DMS79 treated with DMSO at 0.1 percent for 48 hours (cell line): ENCODE measurements around the gene NDUFAF5.

Experiments used
- DNase-seq: peaks from one replicate; lab custom pipeline; 2025; lab: John Stamatoyannopoulos, UW

The NDUFAF5 gene

DNA sequence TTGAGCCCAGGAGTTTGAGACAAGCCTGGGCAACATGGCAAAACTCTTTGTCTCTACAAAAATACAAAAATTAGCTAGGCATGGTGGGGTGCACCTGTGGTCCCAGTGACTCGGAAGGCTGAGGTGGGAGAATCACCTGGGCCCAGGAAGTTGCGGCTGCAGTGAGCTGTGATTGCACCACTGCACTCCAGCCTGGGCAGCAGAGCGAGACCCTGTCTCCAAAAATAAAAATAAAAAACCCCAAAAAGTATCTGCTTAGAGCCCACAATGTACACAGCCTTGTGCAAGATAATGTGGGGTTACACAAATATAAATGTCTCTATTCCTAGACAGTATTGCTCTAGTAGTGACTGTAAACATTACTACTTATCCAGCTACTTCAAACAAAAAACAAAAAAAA is 6.0 kb upstream of the NDUFAF5 start:
- no peak for DNase-seq

DNA sequence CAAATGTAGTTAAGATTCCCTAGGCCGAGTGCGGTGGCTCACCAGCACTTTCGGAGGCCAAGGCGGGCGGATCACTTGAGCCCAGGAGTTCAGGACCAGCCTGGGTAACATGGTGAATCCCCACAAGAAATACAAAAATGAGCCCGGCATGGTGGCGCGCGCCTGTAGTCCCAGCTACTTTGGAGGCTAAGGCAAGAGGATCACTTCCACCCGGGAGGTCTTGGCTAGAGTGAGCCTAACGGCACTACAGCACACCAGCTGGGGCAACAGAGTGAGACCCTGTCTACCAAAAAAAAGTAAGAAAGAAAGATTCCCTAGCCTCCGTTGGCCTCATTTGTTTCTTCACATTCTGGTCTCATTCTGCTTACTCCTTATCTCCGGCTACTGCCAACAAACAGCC is 1.3 kb upstream of the NDUFAF5 start:
- DNase-seq: no peak

DNA sequence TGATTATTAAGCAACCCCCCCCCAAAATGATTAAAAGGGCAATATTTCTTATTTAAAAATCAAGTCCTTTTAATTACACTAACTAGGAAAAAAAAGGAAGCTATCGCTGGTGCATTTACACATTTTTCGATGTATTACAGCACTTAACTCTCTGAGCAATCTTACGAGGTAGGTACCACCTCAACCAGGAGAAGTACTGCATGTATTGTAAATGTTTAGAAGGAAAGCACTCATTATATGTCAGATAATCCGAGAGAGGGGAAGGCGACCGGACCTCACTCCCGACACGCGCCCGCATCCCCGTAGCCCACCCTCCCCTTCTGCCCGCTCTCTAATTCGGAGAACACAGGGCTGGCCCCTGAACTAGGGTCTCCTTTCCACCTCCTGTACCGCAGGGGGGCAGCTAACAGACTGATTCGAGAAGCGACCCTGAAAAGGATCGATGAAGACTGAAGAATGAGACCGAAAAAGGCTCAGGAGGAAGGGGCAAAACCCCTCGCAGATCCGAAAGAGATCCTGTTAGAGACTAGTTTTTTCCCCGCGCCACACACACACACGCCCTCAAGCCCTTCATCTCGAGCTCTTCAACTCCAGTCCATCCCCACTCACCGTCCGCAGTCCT is 446 bp upstream of the NDUFAF5 start:
- peak; percentile 30 for DNase-seq

DNA sequence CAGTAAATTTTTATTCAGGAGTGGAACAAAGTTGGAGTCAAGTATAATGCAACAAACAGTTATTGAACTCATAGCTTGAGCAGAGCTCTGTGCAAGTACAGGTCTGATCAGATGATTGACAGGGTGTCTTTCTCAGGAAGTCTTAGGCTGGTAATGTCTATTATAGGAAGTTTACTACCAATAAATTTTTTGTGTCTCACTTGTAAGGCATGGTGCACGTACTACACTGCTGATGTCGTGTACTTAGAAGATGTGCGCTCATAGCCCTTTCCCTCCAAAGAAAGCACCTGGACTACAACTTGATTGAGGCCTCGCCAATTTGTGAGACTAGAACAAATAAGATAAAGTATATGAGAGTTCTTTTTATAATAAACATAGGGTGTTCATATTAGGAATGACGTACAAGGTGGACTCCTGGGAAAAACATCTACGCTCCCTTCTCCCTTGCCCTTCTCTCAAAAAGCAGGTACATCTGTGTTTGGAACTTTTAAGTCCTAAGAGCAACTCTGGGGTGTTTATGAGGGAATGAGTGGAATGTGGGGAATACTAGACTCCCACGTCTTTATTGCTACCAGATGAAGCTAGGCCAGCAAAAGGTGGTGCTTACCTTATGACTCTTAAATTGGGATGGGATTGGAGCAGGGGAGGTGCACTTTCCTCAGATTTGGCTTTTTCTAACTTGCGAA is 1.5 kb downstream of the NDUFAF5 start:
- DNase-seq: no peak

DNA sequence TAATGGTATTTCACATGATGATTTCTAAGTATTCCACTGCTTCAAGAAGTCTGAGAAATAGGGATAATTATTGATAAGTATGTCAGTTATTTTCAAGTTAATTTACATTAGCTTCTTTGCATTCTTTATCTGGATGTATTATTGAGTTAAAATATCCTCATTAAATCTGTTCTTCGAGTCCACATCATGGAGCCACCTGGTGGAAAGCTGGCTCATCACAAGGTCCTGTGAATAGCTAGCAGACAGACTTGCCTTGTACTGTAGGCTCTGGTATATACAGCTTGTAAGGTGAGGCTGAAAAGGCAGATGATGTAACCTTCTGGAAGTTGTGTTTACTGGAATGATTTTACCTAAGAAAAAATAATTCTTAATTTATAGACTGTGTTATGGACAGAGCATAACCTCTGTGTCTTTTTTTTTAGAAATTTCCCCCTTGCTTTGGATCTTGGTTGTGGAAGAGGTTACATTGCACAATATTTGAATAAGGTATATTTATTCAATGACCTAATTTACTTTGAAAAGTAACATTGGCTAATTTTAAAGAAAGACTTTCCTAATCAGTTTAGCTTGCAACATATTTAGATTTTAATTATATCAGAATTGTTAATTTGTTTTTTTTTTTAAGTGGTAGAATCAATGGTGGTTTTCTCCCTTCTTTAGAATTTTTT is 3.5 kb downstream of the NDUFAF5 start:
- peak; percentile 11 for DNase-seq

DNA sequence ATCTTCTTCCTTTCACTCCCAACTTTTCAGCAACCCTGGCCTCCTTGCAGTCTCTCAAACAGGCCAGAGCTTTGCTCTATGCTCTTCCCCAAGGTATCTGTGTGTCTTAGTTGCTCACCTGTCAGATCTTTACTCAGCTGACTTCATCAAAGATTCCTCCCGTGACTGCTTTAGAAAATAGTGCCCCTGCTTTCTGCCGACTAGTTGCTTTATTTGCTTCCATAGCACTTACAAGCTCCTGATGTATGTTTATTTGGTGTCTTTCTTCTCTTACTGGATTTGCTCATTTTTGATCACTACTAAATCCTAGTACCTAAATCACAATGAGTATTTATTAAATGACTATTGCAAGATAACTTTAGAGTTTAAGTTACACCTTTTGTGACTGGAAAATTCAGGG is 5.9 kb downstream of the NDUFAF5 start:
- DNase-seq: no peak

DNA sequence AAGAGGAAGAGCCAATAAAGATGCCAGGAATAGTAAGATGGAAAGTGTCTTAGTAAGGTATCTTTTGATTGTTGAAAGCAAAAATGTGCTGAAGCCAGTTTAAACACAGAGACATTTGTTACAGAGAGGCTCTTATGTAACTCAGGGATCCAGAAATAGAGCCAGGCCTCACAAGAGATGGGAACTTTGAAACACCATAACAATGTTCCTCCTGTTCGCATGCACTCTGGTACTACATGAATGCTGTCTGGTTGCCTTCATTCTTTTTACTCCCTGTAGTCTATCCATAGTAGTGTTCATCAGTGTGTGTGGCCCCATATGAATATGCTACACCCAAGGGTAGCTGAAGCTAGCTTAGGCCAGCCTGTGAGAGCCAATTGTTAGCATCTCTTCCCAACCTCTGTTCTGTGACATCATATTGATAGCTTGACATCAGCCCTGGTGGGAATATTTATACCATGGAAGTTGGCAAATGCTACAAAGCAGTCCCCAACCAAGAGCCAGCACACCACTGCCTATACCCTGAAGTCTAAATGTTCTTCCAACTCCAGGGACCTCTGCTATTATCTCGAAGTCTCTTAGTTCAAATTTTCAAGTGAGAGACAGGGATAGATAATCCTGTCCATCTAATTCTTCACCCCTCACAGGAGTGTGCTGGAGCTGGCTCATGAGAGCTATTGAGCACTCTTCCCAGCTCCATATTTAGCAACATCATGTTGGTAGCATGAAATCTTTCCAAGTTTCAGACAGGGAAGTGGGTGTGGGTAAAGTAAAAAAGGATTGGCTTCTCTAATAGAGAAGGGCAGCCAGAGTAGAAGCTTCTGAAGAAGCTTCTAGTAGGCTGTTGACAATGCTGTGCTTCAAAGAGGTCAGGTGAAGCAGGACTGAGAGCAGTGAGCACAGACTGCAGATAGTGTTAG is 7.0 kb downstream of the NDUFAF5 start:
- no peak for DNase-seq

DNA sequence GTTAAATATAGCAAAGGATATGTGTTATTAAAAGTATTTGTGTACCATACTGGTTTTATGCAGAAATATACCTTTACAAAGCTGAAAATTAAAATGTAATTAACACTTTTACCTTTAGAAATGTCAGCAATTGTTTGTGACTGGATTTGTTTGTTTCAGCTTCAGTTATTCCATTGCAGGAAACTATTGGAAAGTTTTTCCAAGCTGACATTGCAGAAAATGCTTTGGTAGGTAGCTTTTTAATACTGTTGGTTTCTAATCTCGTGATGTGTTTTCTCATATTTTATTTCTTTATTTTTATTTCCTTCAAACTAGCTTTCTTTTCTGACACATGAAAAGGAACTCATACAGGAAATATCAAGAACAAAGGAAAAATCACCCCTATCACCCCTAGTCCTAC is 8.2 kb downstream of the NDUFAF5 start:
- no peak for DNase-seq

DNA sequence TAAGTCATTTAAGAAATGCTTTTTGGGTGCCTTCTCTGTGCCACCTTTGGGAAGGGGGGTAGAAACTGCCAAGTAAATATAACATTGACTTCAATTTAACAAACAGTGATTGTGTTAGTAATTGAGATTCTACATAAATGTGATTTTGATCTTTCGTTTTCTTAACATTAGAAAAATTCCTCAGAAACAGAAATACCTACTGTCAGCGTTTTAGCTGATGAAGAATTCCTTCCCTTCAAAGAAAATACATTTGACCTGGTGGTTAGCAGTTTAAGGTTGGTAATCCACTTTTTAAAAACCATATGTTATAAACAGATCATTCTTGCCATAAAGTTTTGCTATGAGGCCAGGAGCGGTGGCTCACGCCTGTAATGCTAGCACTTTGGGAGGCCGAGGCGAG is 9.8 kb downstream of the NDUFAF5 start:
- DNase-seq: no peak

DNA sequence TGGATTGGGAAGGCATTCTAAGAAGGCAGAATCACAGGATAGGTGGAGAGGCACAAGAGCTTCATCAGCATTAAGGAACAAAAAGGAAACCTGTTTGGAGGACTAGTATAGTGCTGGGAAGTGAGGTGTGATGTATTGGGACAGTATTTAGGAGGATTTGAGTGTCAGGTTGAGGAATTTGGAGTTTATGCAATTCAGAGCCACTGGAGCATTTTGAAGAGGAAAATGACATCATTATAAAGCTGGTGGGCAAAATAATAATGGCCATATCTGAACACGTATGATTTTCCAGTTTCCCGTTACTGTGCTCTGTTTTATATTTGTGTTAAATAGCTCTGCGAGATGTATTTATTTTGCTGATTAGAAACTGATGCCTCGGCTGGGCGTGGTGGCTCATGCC is 14.2 kb downstream of the NDUFAF5 start:
- DNase-seq: no peak

DNA sequence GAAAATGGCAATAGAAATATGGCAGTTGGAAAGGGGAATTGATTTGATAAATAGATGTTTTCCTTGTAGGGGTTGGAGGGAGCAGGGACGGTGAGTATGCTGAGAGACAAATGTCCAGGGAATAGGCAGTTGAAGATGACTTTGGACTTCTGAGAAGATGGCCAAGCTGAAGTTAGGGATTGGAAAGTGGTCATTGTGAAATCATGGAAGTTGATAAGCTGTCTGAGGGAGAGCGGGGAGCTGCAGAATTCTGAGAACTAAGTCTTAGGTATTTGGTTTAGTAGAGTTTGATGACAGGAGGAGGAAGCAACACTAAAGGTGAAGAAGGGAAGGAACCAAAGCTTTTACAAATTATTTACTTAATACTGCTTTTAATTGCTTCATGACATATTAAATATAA is 15.1 kb downstream of the NDUFAF5 start:
- no peak for DNase-seq

DNA sequence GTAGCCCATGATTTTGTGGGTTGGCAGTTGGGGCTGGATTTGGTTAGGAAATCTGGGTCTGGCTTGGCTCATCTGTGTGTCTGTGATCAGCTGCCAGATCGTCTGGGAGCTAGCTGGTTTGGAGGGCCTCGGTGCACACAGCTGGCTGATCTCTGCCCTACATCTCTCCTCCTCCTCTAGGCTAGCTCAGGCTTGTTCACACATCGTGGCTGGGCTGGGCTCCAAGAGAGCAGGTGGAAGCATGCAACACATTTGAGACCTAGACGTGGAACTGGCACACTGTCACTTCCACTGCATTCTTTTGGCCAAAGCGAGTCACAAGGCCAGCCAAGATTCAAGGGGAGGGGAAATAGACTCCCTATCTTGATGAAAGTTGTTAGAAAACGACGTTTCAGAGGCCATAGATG is 15.9 kb downstream of the NDUFAF5 start:
- peak; percentile 94 for DNase-seq

DNA sequence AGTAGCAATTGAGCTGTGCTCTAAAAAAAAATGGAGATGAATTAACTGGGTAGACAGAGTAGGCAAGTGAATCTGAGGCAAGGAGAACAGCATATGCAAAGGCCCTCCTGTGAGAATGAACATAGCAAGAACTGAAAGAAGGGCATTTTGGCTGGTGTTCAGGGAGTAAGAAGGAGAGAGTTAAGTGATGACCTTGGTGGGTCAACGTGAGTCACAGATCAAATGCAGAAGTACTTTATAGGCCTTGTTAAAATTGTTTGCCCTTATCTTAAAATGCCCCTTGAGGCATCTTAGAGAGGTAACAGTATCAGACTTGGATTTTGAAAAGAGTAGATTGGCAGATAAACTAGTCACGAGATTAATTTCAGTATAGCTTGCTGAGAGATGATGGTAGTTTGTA is 24.5 kb downstream of the NDUFAF5 start:
- DNase-seq: peak; percentile 90

DNA sequence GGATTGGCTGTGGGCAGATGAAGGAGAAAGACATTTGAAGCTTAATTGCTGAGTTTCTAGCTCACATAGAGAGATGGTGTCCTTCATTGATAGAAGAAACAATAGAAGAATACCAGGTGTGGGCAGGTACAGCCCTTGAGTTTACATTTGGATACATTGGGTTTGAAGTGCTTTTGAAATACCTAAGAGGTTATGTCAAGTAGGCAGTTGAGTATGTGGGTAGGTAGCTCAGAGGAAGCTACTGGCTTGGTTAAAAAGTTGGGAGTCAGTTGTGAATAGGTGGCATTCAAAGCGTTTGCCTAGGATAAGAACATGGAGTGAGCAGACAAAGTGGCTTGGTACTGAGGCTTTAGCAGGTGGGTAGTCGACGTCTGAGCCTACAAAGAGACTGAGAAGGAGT is 25.0 kb downstream of the NDUFAF5 start:
- peak; percentile 90 for DNase-seq

DNA sequence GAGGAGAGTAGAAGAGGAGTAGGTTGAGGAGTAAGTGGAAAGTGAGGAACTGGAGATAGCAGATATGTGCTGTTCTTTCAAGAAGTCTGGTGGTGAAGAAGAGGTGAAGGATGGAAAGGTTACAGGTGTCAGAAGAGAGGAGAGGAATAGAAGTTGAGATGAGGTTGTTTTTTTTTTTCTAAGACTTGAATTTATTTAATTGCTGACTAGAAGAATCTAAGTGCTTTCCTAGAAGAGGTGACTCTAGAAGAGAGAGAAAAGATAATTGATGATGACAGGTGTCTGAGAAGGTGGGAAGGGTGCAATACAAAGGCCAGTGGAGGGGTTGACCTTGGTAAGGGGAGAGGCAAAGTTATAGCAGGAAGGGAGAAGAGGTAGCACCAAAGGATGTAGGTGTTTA is 25.6 kb downstream of the NDUFAF5 start:
- no peak for DNase-seq

DNA sequence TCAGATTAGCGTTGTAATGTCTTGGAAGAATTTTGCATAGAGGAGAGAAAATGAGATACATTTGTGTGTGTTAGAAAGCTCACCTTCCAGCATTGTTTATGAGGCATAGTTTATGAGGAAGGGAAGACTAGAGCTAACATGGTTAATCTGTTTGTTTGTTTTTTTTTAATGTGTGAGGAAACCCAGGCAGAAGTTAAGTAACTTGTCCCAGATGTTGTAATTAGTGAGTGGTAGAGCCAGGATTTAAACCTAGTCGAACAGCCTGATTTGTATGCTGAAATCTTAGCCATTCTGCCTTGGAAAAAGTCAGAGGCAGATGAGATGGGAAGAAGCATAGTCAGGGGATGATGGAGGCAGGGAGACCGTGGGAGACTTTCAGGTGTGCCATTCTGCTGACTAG is 29.1 kb downstream of the NDUFAF5 start:
- DNase-seq: no peak

DNA sequence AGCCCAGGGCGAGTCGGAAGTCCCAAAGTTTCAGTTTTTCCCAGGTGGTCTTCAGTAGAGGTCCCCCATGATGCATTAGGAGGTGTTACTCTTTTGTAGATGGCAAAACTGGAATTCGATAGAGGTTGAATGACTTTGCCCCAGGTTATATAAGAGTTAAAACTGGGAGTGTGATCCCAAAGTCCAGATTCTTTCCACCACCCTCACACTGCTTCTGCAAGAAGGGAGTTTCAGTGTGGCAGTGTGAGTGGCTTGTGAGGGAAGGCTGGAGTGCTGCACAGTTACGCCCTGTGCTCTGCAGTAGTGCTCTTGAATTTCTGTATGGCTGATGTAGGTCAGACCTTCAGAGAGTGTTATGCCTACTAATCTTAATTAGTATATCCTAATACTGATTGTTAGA is 29.8 kb downstream of the NDUFAF5 start:
- no peak for DNase-seq

DNA sequence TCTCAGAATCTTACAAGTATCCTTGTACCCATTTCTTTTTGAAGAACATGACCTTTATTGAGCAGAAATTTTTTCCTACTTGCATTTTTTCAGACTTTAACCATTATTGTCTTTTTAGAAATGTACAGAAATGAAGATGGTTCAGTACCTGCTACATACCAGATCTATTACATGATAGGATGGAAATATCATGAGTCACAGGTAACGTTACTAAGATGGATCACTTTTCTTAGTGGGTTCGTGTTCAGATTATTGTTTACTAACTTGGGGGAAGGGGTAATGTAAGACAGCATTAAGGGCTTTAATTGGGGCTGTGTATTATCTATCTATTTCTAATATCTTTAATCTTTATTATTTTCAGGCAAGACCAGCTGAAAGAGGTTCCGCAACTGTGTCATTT is 31.9 kb downstream of the NDUFAF5 start:
- no peak for DNase-seq

DNA sequence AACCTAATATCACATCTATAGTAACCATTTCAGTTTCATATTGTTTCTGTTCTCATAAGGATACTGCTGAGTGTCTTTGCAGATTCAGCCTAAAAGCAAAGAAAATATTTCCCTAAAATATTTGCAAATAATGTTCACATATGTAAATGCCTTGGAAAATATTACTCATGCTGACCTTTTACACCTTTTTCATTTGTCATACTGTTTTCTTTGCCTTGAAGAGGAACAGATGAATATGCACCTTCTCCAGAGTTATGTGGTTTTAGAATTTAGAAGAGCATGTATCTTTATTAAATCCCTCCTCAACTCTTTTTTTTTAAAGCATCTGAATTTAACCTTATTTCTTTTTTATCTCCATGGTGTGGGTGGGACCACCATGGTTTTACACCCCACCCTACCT is 32.5 kb downstream of the NDUFAF5 start:
- DNase-seq: no peak

DNA sequence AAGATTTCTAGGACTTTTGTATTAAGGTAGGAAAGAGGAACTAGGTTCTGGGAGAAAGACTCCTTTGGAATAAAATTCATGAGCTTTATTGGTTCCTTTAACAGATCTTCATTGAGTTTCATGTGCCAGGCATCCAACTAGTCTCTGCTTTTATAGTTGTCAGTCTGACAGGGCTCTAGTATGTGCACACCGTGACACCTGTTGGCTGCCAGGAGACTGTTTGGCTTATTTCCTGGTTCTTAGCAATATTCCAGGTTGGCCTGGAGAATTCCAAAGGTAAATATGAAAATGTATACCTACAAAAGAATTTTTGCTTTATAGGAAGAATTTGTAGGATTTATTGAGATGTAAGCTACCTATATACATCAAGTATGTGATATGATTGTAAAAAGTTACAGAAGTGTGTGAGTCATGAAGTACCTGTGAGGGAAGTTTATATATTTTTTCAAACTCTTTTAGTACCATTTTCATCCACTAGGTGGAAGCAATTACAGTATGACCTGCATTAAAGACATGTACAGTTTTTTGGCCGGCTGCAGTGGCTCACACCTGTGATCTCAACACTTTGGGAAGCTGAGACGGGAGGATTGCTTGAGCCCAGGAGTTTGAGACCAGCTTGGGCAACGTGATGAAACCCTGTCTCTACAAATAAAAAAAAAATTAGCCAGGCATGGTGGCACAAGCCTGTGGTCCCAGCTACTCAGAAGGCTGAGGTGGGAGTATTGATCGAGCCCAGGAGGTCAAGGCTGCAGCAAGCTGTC is 35.2 kb downstream of the NDUFAF5 start:
- DNase-seq: peak; percentile 40

DNA sequence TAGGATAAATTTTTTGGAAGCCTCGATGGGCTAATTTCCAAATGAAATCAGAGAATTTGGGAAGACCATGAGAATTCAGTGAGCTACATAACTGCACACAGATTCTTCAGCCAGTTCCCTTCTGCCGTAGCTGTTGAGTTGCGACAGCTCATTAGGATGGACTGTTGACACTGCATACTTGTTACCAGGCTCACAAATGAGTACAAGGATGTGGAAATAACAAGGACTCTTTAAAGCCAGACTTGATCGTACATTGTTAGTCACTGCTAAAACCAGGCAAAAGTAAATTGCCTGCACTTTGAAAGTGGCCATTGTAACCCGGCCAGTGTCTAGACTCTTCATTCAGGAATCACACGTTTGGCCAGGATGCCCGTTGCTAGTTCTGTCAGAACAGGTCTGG is 37.0 kb downstream of the NDUFAF5 start:
- no peak for DNase-seq

DNA sequence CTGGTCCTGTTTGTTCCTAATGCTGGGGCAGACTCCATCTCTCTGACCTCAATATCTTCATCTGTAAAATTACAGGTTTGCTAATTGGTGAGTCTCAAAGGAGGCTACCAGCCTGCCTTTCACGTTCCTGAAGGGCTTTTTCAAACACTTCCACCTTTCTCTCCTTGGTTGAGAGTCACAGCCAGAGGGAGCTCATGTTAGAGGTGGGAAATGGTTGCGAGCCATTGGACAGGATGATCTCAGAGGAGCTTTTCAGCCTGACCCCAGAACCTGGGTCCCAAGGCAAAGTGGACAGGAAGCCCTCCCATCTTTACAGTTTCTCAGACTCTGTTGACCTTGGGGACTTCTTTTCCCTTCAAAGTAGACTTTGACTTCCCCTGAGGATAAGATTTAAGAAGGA is 37.6 kb downstream of the NDUFAF5 start:
- DNase-seq: no peak
